ENCODE data around the gene ATXN10.

DNA sequence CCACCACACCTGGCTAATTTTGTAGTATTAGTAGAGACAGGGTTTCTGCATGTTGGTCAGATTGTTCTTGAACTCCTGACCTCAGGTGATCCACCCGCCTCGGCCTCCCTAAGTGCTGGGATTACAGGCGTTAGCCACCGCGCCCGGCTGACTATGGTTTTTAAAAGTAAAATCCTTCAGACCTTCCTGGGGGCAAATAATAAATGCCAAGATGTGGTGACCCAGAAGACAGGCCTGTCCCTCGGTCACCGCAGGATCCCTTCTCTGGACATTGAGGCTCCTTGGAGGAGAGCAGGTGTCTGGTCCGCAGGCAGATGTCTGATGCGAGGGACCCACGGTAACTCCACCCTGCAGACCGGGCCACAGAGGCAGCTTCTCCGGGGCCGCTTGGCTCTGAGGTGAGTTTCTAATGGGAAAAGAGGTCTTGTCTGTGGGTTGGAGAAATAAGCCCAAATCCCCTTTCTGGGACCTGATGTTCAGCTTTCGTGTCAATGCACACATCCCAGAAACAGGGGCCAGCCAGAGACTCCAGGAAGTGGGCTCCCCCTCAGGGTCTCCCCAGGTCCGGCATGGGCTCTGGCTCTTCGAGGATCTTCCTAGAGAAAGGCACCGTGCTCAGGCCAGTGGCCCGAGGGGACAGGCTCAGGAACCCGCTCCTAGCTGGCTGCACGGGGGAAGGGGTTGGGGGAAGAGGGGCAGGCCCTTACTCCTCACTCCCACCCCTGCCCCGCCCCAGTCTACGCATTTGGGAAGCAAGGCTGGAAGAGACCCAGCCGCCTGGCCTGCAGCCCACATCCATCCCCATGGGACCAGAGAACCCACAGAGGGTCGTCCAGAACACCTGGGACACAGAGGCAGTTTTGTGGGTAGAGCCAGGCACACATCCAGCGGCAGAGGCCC lies 204.8 kb downstream of the ATXN10 start:
- TF ChIP-seq, protein P1, sequence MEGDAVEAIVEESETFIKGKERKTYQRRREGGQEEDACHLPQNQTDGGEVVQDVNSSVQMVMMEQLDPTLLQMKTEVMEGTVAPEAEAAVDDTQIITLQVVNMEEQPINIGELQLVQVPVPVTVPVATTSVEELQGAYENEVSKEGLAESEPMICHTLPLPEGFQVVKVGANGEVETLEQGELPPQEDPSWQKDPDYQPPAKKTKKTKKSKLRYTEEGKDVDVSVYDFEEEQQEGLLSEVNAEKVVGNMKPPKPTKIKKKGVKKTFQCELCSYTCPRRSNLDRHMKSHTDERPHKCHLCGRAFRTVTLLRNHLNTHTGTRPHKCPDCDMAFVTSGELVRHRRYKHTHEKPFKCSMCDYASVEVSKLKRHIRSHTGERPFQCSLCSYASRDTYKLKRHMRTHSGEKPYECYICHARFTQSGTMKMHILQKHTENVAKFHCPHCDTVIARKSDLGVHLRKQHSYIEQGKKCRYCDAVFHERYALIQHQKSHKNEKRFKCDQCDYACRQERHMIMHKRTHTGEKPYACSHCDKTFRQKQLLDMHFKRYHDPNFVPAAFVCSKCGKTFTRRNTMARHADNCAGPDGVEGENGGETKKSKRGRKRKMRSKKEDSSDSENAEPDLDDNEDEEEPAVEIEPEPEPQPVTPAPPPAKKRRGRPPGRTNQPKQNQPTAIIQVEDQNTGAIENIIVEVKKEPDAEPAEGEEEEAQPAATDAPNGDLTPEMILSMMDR (IDR thresholded peaks at IDR 0.05; ENCODE audit: low read length), result no peak
- no peak for TF ChIP-seq EZH2 (IDR thresholded peaks at IDR 0.05; ENCODE audit: borderline replicate concordance, low read length)

Measured in OCI-LY1 (cell line).